Measurements from ENCODE around the gene FAM184B. TPM values are rescaled to one million over a fixed set of nuclear protein-coding genes. Genes with fewer than 3 reads are reported as not detected.

FAM184B gene
- total and polyA plus RNA-seq, 10 donors = 0.03 to 0.04 (median 0.03) TPM; not detected in 7

DNA sequence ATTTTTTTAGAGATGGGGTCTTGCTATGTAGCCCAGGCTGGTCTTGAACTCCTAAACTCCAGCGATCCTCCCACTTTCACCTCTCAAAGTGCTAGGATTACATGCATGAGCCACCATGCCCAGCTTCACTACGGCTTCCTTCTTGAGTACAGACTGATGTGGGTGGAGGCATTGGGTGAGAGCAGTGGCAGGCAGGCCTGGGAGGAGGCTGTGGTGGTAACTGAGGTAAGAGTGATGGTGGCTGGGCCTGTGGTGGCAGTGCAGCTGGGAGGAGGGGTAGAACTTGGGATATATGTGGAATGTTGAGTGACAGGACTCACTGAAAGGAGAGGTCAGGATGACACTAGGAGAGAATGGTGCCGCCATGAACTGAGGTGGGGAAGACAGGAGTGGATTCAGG, 86.1 kb downstream of the FAM184B start:
- no peak for DNase-seq
- H3K9me3 ChIP-seq = peaks cover 0 to 24% (median 21%) of the 10 kb centered on the region in 8 donors
- TF ChIP-seq POLR2A (IDR thresholded peaks at IDR 0.05) = no peak
- TF ChIP-seq, protein P1, sequence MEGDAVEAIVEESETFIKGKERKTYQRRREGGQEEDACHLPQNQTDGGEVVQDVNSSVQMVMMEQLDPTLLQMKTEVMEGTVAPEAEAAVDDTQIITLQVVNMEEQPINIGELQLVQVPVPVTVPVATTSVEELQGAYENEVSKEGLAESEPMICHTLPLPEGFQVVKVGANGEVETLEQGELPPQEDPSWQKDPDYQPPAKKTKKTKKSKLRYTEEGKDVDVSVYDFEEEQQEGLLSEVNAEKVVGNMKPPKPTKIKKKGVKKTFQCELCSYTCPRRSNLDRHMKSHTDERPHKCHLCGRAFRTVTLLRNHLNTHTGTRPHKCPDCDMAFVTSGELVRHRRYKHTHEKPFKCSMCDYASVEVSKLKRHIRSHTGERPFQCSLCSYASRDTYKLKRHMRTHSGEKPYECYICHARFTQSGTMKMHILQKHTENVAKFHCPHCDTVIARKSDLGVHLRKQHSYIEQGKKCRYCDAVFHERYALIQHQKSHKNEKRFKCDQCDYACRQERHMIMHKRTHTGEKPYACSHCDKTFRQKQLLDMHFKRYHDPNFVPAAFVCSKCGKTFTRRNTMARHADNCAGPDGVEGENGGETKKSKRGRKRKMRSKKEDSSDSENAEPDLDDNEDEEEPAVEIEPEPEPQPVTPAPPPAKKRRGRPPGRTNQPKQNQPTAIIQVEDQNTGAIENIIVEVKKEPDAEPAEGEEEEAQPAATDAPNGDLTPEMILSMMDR (IDR thresholded peaks at IDR 0.05 in 8 of 11, conservative IDR thresholded peaks at IDR 0.05 in 3 of 11) = no peak
- TF ChIP-seq POLR2AphosphoS5 (IDR thresholded peaks at IDR 0.05) = no peak

GRCh38 chr4:17694552-17694951, 86.9 kb downstream of the FAM184B start:
- TF ChIP-seq POLR2AphosphoS5 (IDR thresholded peaks at IDR 0.05) = no peak
- 0 to 88% (median 44%) methylated on average over 1 of the region's 1 CpG for WGBS, 5 donors
- peaks cover 0 to 18% (median 15%) of the 10 kb centered on the region in 8 donors for H3K9me3 ChIP-seq
- no peak overlapping the region for H3K4me3 ChIP-seq
- no peaks in the 10 kb centered on the region for H3K36me3 ChIP-seq
- no peak for DNase-seq
- H3K27me3 ChIP-seq (replicated peaks in 1 of 7) = no peaks in the 10 kb centered on the region
- H3K4me1 ChIP-seq = no peaks in the 10 kb centered on the region
- intact Hi-C loops (cut with DNase I; ENCODE audit: low total_unique reads) = no loop called here
- H3K27ac ChIP-seq = no peak overlapping the region

More for the DNA sequence above, 86.1 kb downstream of the FAM184B start:
- H3K36me3 ChIP-seq = no peaks in the 10 kb centered on the region
- H3K27ac ChIP-seq = no peak overlapping the region
- no peak overlapping the region for H3K4me3 ChIP-seq
- no peaks in the 10 kb centered on the region for H3K27me3 ChIP-seq (replicated peaks in 1 of 7)
- intact Hi-C loops (cut with DNase I; ENCODE audit: low total_unique reads) = no loop called here
- H3K4me1 ChIP-seq = no peaks in the 10 kb centered on the region
- 81 to 94% (median 84%) methylated on average over 3 of the region's 3 CpGs for WGBS, 5 donors

- H3K36me3 ChIP-seq = no peaks in the 10 kb centered on the region
These were observed 90.5 kb downstream of the FAM184B start for GRCh38 chr4:17690898-17691297.

GRCh38 chr4:17690135-17690534, 91.3 kb downstream of the FAM184B start:
- DNase-seq = no peak
- Histone ChIP-seq H3K4me3 (no peak overlapping the region), H3K27ac (no peak overlapping the region), H3K9me3 (no peaks in the 10 kb centered on the region), H3K36me3 (no peaks in the 10 kb centered on the region), H3K27me3 (replicated peaks in 1 of 7) (no peaks in the 10 kb centered on the region), H3K4me1 (no peaks in the 10 kb centered on the region)
- 85 to 93% (median 87%) methylated on average over 5 of the region's 5 CpGs for WGBS, 5 donors
- TF ChIP-seq POLR2AphosphoS5 (IDR thresholded peaks at IDR 0.05) (no peak), POLR2A (IDR thresholded peaks at IDR 0.05) (no peak)
- TF ChIP-seq, protein P1 (IDR thresholded peaks at IDR 0.05 in 8 of 11, conservative IDR thresholded peaks at IDR 0.05 in 3 of 11) = no peak
- intact Hi-C loops (cut with DNase I; ENCODE audit: low total_unique reads) = no loop called here

More at GRCh38 chr4:17690898-17691297, 90.5 kb downstream of the FAM184B start:
- intact Hi-C loops (cut with DNase I; ENCODE audit: low total_unique reads) = no loop called here
- TF ChIP-seq POLR2A (IDR thresholded peaks at IDR 0.05) = no peak
- TF ChIP-seq, protein P1 (IDR thresholded peaks at IDR 0.05 in 8 of 11, conservative IDR thresholded peaks at IDR 0.05 in 3 of 11) = no peak
- no peaks in the 10 kb centered on the region for H3K27me3 ChIP-seq (replicated peaks in 1 of 7)
- H3K4me1 ChIP-seq = no peaks in the 10 kb centered on the region
- no peak for DNase-seq
- H3K9me3 ChIP-seq = no peaks in the 10 kb centered on the region
- no peak overlapping the region for H3K27ac ChIP-seq
- no peak overlapping the region for H3K4me3 ChIP-seq
- WGBS, 5 donors = 89 to 100% (median 100%) methylated on average over 1 of the region's 1 CpG

DNA sequence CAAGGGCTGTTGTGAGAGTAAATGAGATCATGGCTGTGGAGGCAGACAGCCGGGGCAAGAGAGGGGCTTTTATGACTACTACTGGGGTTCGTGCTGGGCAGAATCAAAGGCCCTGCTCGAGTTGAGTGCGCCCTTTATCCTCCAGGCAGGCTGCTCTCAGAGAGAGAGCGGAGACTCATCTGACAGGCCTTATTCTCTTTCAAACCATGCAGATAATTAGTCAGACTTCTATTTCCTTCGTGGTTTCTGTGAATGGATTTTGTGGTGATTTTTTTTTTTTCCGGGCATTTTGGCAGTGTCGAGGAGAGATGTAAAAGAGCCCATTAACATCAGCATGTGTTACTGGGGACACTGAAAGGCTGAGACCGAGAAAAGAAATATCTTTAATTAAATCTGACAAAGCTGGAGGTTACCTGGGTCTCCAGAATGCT, 93.4 kb downstream of the FAM184B start:
- WGBS, 5 donors = 54 to 70% (median 69%) methylated on average over 9 of the region's 9 CpGs
- no peaks in the 10 kb centered on the region for H3K36me3 ChIP-seq
- no peaks in the 10 kb centered on the region for H3K4me1 ChIP-seq
- H3K27ac ChIP-seq = no peak overlapping the region
- TF ChIP-seq POLR2A (IDR thresholded peaks at IDR 0.05) = no peak
- TF ChIP-seq, protein P1 (IDR thresholded peaks at IDR 0.05 in 8 of 11, conservative IDR thresholded peaks at IDR 0.05 in 3 of 11) = no peak
- no peak for TF ChIP-seq POLR2AphosphoS5 (IDR thresholded peaks at IDR 0.05)
- no peak for DNase-seq
- H3K27me3 ChIP-seq (replicated peaks in 1 of 7) = no peaks in the 10 kb centered on the region
- intact Hi-C loops (cut with DNase I; ENCODE audit: low total_unique reads) = no loop called here
- H3K9me3 ChIP-seq = no peaks in the 10 kb centered on the region
- no peak overlapping the region for H3K4me3 ChIP-seq

Measured in spleen (tissue), 11 donors.